Measurements from ENCODE around the gene SLC35A4. TPM values are rescaled to one million over a fixed set of nuclear protein-coding genes. Genes with fewer than 3 reads are reported as not detected.

The SLC35A4 gene
- total RNA-seq, 4 donors from 2014 or later: 71.7 to 152 (median 114) TPM

- intact Hi-C loops (cut with DNase I; ENCODE audit: low total_unique reads): loop anchor here (5.0 kb wide), 1 partner anchor 157 kb away; the partner anchor contains the start of gene ZMAT2
- H3K9me3 ChIP-seq: no peaks in the 10 kb centered on the region
Observed at GRCh38 chr5:140544986-140545385, 19.6 kb upstream of the SLC35A4 start.

GRCh38 chr5:140545606-140546005 is 19.0 kb upstream of the SLC35A4 start:
- ATAC-seq (no peak), DNase-seq (no peak)
- Histone ChIP-seq H3K27ac (peak overlapping the region in 3 of 4 donors; percentile 92 to 100 (median 99)), H3K9me3 (no peaks in the 10 kb centered on the region), H3K36me3 (peaks cover 0 to 39% of the 10 kb centered on the region in 2 donors), H3K27me3 (no peaks in the 10 kb centered on the region), H3K4me1 (peaks cover 37 to 45% of the 10 kb centered on the region in 2 donors), H3K4me3 (no peak overlapping the region)
- TF ChIP-seq POLR2A (IDR thresholded peaks at IDR 0.05): no peak
- TF ChIP-seq CTCF (IDR thresholded peaks at IDR 0.05 in 4 of 5, conservative IDR thresholded peaks at IDR 0.05 in 1 of 5): no peak
- intact Hi-C loops (cut with DNase I; ENCODE audit: low total_unique reads) (loop anchor here (2.0 to 5.0 kb wide), 3 partner anchors 93 to 157 kb away; partner anchors contain the start of genes ANKHD1, TMCO6 and ZMAT2), in situ Hi-C loops (cut with MboI; ENCODE audit: low sequenced_read_pairs in 4 of 4) (loop anchor here in 2 of 4 donors (10.0 kb wide), 1 partner anchor 99 kb away; the partner anchor contains the start of genes IK (in 2 of the 2) and NDUFA2 (in 2 of the 2))

More at GRCh38 chr5:140544986-140545385, 19.6 kb upstream of the SLC35A4 start:
- Histone ChIP-seq H3K4me1 (peaks cover 31 to 38% of the 10 kb centered on the region in 2 donors), H3K4me3 (no peak overlapping the region), H3K27me3 (no peaks in the 10 kb centered on the region), H3K36me3 (peaks cover 0 to 39% of the 10 kb centered on the region in 2 donors), H3K27ac (no peak overlapping the region)
- in situ Hi-C loops (cut with MboI; ENCODE audit: low sequenced_read_pairs in 4 of 4): loop anchor here in 2 of 4 donors (10.0 kb wide), 1 partner anchor 100 kb away; the partner anchor contains the start of genes IK (in 2 of the 2) and NDUFA2 (in 2 of the 2)
- TF ChIP-seq CTCF (IDR thresholded peaks at IDR 0.05 in 4 of 5, conservative IDR thresholded peaks at IDR 0.05 in 1 of 5): no peak
- TF ChIP-seq POLR2A (IDR thresholded peaks at IDR 0.05): no peak
- DNase-seq (no peak), ATAC-seq (no peak)

- no peaks in the 10 kb centered on the region for H3K27me3 ChIP-seq
- peak overlapping the region; percentile 16 to 79 (median 78) for H3K4me3 ChIP-seq
- no peaks in the 10 kb centered on the region for H3K9me3 ChIP-seq
- intact Hi-C loops (cut with DNase I; ENCODE audit: low total_unique reads): loop anchor here (2.0 to 5.0 kb wide), 3 partner anchors 92 to 155 kb away; partner anchors contain the start of genes ANKHD1, TMCO6 and ZMAT2
- peak overlapping the region; percentile 92 to 100 (median 100) for H3K27ac ChIP-seq
- H3K36me3 ChIP-seq: peaks cover 0 to 46% of the 10 kb centered on the region in 2 donors
- ATAC-seq (peak in 1 of 2 donors; percentile 5), DNase-seq (no peak)
- no peak for TF ChIP-seq CTCF (IDR thresholded peaks at IDR 0.05 in 4 of 5, conservative IDR thresholded peaks at IDR 0.05 in 1 of 5)
- no peak for TF ChIP-seq POLR2A (IDR thresholded peaks at IDR 0.05)
- in situ Hi-C loops (cut with MboI; ENCODE audit: low sequenced_read_pairs in 4 of 4): loop anchor here in 2 of 4 donors (10.0 kb wide), 1 partner anchor 98 kb away; the partner anchor contains the start of genes IK (in 2 of the 2) and NDUFA2 (in 2 of the 2)
- H3K4me1 ChIP-seq: peaks cover 46 to 52% of the 10 kb centered on the region in 2 donors
Observed at GRCh38 chr5:140546851-140547507, 17.6 kb upstream of the SLC35A4 start.

GRCh38 chr5:140547508-140548299 is 16.9 kb upstream of the SLC35A4 start, which contains the start of gene EIF4EBP3:
Gene EIF4EBP3, plus strand, starts transcription at chr5:140547662. Its CDS starts 76 bp downstream, at chr5:140547738.
- in situ Hi-C loops (cut with MboI; ENCODE audit: low sequenced_read_pairs in 4 of 4): loop anchor here in 2 of 4 donors (10.0 kb wide), 1 partner anchor 97 kb away; the partner anchor contains the start of genes IK (in 2 of the 2) and NDUFA2 (in 2 of the 2)
- DNase-seq (peak; percentile 96 to 98), ATAC-seq (peak; percentile 71 to 75)
- TF ChIP-seq CTCF (IDR thresholded peaks at IDR 0.05 in 4 of 5, conservative IDR thresholded peaks at IDR 0.05 in 1 of 5) (peak; percentile 64 to 95 (median 80)), POLR2A (IDR thresholded peaks at IDR 0.05) (peak; percentile 92 to 98)
- Histone ChIP-seq H3K36me3 (peaks cover 0 to 44% of the 10 kb centered on the region in 2 donors), H3K4me3 (peak within 1 kb of the TSS; percentile 54 to 79 (median 78)), H3K27me3 (no peaks in the 10 kb centered on the region), H3K4me1 (peaks cover 46 to 52% of the 10 kb centered on the region in 2 donors), H3K27ac (peak within 1 kb of the TSS; percentile 92 to 100 (median 100)), H3K9me3 (no peaks in the 10 kb centered on the region)
- intact Hi-C loops (cut with DNase I; ENCODE audit: low total_unique reads): loop anchor here (1.0 to 5.0 kb wide), 4 partner anchors 17 to 155 kb away; partner anchors contain the start of genes ANKHD1, APBB3, SLC35A4 and TMCO6

All from gastrocnemius medialis (tissue), 4 donors.